Erythroblast (primary cell): ENCODE data around the gene ISG15.

Experiments used
- GATA1 ChIP-seq: IDR thresholded peaks from 2 replicates; pipeline ENCODE4 v1.6.1; 2011; ENCODE audit warnings: low read depth, mild to moderate bottlenecking, control low read depth, low read length, moderate library complexity
- POLR2A ChIP-seq: IDR thresholded peaks from 2 replicates; pipeline ENCODE4 v1.6.1; 2011; ENCODE audit warnings: mild to moderate bottlenecking, low read length

GRCh38 chr1:1037366-1038327 lies 24.4 kb downstream of the ISG15 start:
- TF ChIP-seq POLR2A (no peak), GATA1 (no peak)
